ENCODE data around the gene GLDN.

The GLDN gene

DNA sequence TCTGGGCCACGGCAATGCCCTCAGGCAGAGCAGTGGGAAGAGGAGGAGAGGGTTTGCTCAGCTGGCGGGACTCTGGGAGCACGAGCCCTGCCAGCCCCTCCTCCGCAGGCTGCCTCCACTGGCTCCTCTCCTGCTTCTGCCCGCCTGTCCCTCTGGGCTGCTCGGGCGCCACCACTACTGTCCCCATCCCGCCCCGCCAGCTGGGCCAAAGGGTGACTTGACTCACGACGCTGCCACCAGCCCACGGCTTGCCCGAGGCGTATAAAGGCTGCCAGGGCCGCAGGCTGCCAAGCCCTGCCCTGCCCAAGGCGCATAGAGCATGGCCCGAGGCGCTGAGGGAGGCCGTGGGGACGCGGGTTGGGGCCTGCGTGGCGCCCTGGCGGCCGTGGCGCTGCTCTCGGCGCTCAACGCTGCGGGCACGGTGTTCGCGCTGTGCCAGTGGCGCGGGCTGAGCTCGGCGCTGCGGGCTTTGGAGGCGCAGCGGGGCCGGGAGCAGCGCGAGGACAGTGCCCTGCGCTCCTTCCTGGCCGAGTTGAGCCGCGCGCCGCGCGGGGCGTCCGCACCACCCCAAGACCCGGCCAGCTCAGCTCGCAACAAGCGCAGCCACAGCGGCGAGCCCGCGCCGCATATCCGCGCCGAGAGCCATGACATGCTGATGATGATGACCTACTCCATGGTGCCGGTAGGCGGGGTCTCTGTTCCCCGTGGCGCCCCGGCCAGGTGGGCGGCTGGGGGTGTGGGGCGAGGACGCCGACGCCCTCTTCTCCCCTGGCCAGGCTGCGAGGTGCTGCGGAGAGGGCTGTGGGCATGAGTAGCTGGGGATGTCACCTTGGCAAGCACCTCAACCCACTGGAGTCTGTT is at the start of gene GLDN:
TSS of gene GLDN (plus strand) at position 290 of the 861 bp plus-strand sequence. CDS start at position 320, 30 bp downstream.
- DNase-seq, result no peak

DNA sequence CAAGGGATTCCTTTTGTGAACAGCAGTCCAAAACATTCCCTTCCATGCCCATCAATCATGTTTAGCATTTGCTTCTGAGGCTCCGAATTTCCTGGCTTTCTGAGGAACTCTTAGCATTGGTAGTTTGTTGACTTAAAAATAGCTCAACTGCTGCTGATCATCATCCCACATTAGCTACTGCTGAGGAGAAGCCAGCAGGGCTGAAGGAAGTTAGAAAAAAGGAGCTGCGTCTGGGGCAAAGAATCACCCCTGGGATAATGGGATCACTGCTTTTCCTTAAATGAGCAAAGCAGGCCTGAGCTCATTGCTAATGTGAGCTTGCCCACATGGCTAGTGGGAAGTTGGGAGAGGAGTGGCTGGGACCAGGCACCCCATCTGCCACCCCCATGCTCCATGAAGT is 42.8 kb upstream of the GLDN start:
- DNase-seq, result no peak

DNA sequence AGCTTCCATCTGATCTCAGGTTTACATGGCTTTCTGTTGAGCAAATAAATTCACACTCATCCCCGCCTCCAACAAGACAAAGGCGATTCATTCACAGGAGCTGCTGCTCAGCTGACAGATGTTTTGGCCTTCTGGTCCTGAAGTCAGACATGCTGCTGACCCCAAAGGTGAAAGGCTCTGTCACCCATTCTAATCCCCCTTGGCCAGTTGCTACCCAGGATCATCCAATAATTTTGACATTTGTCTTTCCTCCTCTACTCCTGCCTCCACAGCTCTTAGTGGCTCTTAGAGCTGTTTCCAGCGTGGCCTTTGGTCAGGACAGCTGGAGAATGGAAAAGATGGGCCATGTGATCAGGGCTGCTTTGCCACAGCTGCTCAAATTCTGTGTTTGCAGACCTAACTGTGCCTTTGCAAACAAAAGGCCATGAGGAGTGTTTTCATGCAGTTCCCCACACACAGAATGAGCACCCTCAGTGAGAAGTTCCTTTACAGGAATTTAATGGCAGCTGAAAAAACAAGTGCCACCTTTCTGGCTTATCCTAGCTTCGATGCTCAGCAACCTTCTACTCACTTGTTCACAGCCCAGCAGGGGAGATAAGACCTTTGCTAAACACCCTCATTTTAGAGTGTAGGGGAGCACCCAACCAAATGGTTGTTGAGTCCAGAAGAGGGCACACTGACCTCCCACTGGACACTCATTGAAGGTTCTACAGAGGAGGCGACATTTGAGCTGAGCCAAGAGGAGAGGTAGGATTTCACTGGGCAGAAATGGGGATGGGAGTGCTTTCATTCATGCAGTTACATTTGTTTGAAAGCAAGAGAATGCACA is 42.1 kb upstream of the GLDN start:
- DNase-seq, result no peak

DNA sequence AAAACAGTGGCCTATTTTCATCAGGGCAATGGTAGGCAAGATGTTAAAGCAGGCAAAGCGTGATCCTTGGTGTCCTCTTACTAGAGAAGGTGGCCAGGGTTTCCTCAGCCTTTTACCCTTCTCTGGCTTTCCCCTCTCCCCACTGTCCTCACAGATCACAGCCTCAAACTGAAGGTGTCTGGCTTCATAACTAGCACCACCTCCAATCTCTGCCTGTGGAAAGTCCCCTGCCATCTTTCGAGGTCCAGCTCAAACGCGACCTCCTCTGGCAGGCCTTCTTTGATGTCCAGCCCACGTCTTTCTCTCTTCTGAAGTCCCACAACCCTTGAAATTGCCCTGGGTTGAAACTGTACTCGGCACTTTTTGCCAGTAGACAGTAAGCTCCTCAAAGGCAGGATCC is 39.0 kb upstream of the GLDN start:
- no peak for DNase-seq

DNA sequence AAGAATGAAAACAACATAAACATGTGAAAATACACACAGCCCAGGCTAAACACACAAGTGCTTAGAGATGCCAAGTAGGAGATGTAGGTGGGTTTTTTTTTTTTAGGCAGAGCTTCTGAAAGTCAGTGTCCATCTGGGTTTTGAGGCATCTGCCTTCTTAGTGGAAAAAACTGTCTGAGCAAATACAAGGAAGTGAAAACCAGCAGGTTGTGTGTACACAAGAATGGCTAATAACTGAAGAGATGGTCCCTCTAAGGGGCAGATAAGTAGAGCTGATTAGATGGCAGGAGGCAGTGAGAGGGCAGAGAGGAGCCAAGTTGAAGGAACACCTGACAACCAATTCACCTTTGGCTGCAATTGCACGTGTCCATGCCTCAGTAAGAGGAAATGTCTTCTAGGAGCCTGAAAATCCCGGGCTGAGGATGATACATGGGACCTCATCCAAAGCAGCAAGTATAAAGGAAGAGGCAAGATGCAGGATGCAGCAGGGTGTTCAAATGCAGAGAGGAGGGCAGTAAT is 37.9 kb upstream of the GLDN start:
- DNase-seq, result no peak

DNA sequence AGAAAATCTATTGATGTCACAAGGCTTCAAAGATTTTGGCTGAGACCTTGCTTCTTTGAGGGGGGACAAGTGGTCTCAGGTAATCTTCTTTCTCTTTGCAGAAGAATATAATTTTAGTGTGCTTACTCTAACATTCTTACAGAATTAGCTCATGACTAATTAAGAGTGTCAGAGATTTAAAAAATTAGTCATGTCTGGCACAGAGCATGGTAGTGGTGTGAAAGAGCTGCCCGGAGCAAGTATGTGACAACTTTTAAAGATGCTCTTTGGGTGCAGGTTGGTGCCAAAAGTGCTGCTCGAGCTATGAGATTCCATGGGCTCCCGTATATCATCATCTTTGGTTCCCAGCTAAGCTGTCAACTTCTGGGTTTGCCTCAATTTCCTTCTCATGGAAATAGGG is 34.1 kb upstream of the GLDN start:
- no peak for DNase-seq

DNA sequence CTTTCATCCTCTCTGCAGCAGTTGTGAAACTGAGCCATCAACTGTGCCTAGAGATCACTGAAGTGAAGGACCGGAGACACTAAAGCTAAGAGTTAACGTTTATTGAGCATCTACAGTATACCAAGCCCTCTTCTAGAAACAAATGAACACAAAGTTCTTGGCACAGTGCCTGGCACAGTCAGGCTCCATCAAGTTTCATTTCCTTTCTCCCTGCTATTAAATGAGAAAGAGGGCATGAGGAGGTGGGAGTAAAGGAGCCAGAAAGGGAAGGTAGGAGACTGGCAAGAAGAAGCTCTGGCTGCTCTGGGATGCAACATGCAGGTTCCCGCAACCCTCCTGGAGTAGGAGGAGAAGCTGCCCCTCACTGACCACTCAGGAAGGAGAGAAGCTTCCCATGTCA is 33.6 kb upstream of the GLDN start:
- no peak for DNase-seq

DNA sequence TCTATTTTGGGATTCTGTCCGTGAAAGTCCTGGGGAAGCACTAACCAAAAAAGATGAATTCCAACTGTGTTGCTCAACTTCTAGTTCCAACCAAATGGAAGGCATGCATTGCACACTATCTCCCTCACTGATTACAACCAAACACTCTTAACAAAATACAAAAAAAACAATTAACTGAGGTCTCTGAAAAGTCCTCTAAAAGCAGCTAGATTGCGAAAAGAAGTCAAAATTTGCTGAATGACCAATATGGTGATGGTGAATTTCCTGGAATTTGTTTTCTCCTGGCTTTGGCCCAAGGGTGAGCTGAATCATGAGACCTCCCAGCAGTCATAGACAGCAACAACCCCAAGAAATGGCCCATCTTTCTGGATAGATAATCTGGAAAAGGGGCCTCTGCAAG is 31.4 kb upstream of the GLDN start:
- DNase-seq, result no peak

DNA sequence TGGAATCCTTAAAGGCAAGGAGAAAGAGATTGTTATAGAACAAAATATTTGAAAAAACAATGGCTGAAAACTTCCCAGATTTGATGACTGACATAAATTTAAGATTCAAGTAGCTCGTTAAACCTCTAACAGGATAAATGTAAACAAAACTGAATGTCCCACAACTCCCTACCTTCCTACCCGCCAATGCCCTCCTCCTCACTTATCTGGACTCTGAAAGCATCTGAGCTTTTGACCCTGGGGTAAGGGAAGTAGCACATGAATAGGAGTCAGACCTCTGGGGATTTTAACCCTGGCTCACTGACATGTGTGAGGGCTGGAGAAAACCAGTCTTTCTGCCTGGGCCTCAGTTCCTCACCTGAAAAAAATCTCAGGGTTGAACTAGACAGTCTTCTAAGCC is 29.9 kb upstream of the GLDN start:
- DNase-seq, result no peak

DNA sequence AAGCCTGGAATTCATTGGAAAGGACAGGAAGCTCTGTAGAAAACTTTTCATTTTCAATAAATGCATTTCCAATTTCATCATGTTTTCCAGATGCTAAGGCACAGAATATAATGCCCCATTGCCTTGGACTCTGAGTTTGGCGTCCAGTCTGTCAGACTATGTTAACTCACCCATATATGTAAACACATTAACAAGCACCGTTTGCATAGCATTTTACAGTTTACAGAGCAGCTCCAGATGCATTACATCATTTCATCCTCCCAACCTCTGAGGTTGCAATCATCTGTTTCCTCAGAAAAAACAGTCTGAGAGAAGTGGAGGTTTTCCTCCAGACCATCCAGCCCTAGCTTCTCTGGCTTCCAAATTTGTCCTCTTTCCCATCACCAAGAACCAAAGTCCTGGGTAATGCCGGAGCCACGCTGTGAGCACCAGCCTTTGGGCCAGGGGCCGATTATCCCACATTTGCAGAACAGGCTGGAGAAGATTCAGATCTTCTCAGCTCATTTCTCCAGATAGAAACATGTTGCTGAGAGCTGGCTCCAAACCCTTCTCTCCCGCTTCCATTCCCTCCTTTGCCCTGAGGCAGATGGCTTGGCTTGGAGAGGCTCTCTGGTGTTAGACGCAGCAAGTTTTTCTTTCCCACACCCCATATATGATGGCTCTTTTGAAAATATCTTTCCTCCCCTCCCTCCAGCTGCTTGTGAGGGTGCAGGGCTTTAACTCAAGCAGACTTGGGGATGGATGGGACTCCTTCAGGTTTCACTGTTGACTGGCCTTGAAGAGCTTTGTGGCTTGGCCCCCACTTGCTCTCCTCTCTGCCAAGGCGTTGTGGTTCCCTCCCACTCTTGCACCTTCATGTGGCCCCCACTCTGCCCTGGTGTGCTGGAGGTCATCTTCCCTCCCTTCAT is 29.0 kb upstream of the GLDN start:
- DNase-seq, result no peak

DNA sequence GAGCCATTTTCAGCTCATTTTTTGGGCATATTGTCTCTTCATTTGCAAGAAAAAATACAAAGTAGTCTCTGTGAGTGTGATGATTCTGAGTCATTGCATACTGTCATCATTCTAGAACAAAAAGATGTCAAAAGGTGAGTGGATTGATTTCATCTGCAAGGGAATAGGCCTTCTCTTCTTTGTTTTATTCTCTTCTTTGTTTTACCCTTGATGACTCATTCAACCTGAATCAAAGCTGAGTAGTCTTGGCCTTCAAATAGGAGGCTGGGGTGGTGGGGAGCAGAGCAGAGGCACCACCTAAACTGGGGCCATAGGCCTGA is 28.4 kb upstream of the GLDN start:
- no peak for DNase-seq

DNA sequence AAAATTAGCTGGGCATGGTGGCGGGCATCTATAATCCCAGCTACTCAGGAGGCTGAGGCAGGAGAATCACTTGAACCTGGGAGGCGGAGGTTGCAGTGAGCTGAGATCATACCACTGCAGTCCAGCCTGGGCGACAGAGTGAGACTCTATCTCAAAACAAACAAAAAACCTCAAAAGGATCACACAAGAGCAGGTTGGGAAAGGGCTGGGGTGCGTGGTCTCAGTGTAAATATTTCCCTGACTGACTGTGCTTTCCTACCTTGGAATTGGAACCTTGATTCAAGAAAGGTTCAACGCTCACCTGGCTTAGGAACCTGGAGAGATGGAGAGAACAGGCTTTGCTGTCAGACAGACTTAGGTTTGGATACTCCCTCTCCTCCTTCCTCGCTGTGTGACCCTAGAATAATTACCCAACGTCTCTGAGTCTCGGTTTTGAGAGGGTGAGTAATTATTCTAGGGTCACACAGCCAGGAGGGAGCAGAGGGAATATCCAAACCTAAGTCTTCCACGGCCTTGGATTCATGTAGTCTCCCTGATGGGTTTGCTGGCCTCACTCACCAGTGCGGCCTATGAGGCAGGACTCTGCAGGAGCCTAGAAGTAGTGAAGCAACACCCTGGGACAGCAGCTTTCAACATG is 27.7 kb upstream of the GLDN start:
- DNase-seq, result no peak

DNA sequence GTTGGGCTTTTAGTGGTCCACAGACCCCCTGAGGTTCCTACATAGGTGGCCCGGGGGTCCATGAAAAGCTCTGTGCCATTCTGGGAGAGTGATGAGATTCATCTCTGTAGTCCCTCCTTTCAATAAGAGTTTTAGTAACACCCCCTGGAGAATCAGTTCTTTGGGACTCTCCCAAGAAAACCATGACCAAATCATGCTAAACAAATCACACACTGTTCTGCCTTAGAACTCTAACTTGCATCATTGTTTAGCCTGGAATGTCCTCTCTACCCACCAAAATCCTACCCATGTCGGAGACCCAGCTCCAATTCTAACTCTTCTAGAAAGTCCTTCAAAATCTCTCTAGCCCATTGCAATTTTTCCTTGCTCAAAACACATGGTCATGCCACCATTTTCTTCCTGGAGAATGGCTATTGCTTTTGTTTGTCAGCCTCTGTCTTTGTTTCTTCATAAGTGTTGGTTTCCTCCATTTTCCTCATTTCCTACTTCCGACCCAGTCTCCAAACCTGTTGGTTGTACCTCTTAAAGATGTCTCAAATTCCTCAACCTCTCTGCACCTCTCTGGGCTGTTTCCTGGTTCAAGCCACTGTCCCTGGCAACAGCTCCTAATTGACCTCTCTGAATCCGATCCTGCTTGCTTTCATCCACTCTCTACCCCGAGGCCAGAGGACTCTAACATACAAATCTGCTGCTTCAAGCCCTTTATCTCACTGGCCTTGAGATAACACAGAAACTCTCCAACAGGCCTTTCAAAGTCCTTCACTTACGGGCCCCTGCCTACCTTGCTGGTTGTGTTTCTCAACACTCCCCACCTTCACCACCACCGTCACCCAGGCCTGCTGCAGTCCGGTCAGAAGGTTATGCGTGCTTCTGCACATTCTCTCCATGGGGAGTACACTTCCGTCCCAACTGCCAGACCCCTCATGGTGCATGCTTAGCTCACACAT is 26.8 kb upstream of the GLDN start:
- DNase-seq, result no peak

DNA sequence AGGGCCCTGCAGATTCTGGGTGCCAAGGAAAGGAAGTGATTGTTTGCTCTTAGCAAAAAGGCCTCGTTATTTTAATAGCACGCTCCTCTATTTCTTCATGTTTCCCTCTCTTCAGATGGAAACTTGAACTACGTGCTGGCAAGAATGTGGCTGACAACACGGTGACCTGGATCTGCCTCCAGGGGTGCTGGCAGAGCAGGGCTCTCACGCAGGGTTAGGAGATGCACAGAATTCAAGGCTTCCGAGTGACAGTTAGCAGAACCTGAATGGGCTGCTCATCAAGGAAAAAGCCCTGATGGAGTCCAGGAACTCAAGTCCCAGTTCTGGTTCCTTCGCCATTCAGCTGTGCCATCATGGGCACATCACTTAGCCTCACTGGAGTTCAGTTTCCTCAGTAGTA is 25.7 kb upstream of the GLDN start:
- DNase-seq, result no peak

DNA sequence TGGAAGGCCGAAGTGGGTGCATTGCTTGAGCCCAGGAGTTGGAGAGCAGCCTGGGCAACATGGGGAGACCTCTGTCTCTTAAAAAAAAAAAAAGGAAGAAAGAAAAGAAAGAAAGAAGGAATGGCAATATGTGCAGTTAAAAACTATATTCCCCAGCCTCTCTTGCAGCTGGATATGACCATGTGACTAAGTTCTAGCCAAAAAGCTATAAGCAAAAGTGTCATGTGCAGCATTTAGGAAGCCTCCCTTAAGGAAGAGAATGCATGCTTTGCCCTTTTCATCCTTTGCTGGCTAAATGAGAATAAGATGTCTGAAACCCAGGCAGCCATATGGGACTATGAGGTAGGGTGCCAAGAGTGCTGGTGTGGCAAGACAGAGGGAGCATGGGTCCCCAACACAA is 24.8 kb upstream of the GLDN start:
- DNase-seq, result no peak

DNA sequence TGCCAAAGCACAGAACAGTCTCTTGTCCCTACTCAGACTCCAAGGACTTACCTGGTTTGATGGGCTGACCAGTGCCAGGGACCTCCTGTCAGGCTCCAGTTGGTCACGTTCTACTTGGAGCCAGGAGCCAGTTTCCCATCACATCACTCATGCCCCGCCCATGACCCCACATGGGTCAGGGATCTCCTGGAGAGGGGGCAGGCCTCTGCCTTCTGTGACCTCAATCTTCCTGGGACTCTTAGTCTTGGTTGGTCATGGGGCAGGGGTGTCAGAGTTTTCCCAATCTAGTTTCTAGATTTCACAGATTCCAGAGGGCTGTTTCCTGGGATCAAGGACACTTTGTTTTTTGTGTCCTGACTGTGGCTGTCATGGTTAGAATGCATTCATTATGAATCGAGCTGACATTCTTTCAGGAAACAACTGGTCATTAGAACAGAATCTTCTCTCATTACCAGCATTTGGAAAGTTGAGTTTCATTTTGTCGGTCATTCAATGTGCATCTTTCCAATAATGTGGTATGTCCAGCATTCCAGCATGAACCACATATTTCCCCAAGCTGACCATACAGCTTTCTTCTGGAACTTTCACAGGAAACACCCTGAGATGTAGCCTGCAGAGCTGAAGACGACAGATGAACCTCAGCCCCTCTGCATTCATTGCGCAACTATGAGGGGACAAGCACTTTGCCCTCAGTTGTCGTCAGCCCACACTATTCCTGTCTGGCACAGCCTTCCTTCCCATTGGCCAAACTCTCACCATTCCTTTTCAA is 22.9 kb upstream of the GLDN start:
- DNase-seq, result no peak

DNA sequence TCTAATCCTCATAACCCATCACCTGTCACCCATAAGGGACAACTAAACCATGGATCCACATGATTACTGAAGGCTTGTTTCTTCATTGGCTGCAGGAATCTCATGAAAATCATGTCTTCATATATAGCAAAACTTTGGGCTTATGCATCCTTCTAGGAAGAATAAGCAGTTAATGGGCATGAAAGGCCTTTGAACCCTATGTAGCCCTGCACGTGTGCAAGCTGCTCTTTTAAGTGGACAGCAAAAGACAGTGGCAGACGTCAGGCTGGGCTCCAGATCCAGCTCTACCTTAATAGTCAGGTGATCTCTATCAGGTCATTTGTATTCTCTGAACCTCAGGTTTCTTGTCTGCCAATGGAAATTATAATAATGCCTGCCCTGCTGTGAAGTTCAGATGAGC is 21.9 kb upstream of the GLDN start:
- DNase-seq, result no peak

DNA sequence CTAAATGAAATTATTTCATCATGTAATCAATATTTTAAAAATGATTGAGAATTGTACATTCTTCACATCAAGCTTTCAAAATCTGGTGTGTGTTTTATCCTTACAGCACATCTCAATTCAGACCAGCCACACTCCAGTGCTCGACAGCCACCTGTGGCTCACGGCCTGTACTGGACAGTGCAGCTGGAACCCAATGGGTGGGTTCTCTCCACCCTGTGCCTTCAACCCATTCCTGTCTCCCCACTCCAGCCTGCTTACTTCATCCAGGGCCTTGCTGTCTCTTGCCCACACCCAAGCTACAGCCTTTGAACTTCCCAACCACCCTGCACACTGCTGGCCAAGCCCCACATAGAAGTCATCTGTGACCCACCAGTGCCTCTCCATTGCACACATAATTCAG is 20.6 kb upstream of the GLDN start:
- DNase-seq, result no peak

DNA sequence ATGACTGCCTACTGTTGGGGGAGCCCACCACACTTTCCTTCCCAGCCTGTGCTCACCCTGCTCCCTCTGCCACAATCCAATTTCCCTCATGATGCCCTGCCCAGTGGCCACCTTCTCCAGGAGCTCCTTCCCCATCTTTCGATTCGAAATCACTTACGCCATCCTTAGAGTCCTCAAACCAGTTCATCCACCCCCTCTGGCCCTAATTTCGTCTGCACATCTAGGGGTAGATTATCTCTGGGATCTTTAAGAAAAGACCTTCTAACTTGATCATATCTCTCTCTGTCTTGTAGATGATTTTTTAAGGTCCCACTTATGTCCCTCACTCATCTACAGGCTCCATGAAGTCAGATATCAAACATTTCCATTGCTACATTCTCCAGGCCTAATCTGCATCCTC is 20.1 kb upstream of the GLDN start:
- no peak for DNase-seq

DNA sequence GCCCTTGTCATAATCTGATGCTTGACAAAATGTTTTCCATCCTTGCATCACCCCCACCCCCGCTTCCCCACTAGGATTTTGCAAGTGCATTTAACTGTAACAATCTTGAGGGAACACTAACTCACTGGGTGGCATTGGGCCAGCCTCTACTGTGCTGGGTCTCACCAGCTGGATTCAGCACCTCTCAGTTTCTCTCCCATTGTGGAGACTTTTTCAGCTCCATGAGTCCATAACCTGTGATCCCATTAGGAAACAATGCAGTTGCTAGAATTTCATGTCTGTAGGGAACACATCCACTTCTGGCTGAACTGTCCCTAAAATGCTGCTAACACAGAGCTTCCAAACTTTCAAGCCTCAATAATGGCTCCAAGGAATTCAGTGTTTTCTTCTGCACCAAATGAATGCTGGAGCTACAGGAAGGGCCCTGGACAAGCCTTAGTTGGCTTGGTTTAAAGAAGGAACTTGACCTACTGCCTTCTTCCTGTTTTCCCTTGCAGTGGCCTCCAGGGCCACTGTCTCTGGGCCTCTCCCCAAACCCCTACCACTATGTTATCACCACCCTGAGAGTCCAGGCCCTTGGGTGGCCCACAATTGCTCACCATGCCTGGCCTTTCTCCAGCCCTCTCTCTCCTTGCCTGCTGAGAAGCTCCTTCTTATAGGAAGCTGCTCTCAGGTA is 18.7 kb upstream of the GLDN start:
- no peak for DNase-seq
